ENCODE measurements around the gene SURF1.
"Not testable (repeated sequence)": the region's sequence is repeated elsewhere in the genome, so short reads cannot be mapped to it uniquely, and the experiment has no call there.

Gene SURF1

GRCh38 chr9:133382507-133383141 is 26.3 kb upstream of the SURF1 start:
- DNase-seq = no peak

DNA sequence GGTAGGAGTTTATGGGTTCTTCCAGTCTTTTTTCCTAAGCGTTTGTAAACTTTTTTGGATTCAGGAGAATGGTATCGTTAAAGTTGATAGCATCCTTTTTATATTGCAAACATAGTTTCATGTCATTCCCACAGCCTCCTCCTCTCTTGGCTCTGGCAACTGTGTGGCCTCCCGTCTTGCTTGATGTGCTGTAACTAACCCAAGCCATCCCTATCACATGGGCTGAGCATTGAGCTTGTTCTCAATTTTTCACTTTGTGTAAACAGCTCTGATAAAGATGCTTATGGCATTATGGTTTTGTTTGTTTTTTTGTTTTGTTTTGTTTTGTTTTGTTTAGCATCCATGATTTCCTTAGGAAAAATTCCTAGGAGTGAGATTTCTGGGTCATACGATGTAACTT is 24.4 kb upstream of the SURF1 start:
- no peak for DNase-seq

- no peak for DNase-seq
Measured at GRCh38 chr9:133379153-133380086, 23.1 kb upstream of the SURF1 start.

DNA sequence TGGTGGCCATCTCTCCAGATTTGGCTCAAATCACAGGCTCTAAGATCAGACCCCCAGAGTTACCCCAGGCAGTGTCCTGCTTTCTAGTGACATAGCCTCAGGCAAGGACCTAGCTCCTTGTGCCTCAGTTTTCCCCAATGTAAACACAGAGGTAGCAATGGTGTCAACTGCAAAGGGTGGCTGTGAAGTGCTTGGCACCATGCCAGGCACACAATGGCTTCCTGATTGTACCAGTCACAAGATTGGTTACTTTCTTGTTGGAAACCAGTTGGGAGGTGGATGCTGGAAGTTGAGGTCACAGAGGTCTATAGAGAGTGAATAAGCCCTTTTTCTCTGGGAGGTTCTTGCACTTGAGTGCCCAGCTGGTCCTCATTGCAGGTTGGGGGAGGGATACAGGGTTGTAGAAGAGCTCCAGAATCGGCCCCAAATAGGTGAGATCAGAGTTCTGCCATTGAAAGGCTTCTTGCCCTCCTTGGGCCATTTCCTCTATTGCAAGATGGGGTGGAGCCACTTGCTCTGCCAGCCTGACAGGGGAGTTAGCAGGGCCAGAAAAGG is 22.2 kb upstream of the SURF1 start:
- no peak for DNase-seq

DNA sequence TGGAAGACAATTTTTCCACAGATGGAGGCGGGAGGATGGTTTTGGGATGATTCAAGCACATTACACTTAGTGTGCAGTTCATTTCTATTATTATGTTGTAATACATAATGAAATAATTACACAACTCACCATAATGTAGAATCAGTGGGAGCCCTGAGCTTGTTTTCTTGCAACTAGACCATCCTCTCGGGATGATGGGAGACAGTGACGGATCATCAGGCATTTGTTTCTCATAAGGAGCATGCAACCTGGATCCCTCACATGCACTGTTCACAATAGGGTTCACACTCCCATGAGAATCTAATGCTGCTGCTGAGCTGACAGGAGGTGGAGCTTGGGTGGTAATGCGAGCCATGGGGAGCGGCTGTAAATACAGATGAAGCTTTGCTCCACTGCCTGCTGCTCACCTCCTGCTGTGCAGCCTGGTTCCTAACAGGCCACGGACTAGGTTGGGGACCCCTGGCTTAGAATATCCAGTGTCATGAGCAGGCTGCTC is 21.5 kb upstream of the SURF1 start:
- DNase-seq = no peak

DNA sequence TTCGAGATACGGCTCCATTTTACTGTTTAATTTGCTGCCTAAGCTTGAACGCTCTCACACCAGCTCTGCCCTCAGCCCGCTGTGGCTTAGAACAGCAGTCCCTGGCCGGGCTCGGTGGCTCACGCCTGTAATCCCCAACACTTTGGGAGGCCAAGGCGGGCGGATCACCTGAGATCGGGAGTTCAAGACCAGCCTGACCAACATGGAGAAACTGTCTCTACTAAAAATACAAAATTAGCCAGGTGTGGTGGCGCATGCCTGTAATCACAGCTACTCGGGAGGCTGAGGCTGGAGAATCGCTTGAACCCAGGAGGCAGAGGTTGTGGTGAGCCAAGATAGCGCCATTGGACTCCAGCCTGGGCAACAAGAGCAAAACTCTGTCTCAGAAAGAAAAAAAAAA is 21.0 kb upstream of the SURF1 start:
- DNase-seq = not testable (repeated sequence)

DNA sequence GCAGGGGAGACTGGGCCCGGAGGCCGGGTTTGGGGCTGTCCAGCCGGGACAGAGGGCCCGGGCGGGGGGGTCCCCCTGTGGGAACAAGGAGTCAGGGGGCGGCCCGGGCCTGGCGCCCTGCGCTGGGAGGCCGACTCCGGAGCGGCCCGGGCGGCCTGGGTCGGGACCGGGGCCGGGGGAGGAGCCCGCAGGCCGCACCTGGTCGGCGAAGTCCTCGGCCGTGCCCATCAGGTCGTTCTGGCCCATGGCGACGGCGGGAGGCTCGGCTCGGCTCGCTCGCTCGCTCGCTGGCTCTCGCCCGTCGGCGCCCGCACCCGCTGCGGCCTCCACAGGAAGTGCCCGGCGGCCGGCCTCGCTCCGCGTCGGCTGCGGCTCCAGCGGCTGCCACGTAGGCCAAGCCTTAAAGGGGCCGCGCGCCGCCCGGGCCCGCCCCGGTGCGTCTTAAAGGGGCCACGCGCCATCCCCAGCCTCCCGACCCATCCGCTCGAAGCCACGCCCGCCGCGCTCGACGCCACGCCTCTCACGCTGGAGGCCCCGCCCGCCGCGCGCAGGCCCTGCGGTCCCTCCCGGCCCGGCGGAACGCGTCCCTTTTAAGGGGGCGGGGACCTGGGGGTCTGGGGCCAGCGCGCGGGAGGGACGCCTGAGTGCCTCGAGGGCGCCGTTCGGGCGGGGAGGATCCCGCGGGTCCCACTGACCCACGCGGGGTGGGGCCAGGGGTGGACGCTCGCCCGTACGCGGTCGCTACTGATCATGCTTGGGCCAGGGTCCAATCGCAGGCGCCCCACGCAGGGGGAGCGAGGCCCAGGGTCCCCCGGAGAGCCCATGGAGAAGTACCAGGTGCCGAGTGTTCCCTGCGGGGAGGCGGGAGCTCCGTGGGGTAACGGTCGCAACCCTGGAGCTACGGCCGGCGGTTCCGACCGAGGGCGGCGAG is 19.7 kb upstream of the SURF1 start, which contains the start of the genes STKLD1 and SURF4:
STKLD1 (plus strand) TSS at position 643 of the 931 bp plus-strand sequence; CDS start at position 751, 108 bp downstream.
SURF4 (minus strand) TSS at position 337 of the 931 bp plus-strand sequence; CDS start at position 246, 91 bp downstream.
- DNase-seq = peak; percentile 87

DNA sequence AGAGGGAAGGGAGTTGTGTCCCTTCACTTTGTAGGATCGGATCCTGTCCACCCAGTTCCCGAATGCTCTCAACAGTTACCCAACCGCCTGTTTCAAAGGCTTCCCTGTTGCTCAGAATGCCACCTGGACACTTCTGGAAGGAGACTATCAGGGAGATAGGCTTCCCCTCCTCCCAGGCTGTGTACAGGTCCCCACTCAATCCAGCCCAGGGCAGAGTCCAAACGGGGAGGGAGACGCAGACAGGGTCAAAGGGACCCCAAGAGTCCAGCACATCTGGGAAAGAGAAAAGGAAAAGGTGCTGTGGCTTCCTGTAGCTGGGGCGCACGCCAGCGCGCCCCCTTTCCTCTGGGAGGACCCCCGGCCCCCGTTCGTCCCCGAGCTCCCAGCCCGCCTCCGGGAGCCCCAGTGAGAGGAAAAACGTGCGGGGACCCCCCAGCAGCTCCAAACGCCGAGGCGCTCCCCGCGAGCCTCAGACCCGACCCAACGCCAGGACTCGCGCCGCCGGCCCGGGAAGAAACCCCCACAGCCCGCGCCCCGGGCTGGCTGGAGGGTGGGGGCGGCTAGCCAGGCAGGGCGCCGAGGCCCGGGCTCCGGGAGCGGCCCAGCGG is 18.9 kb upstream of the SURF1 start:
- DNase-seq = no peak

DNA sequence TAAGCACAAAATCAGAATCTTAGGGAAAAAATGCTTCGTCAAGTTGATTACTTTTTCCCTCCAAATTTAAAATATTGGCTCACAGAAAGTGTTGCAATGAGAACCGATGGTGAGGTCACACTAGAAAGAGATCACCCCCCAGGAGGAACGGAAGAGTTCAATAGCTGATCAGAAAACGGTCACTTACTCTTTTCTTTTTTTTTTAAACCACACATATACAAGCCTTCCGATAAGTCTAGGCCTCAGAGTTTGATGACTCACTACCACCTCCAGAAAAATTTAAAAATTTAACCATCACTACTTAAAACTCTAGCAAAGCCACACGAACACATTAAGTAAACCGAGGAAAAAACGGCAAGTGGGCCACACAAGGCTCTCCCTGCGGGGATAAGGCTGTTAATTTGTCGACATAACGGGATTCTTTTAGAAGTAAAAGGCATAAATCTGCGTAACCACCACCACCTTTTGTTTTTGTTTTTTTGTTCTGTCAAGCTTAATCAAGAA is 18.4 kb upstream of the SURF1 start:
- DNase-seq = no peak

- no peak for DNase-seq
Measured at GRCh38 chr9:133372144-133372543, 15.9 kb upstream of the SURF1 start.

DNA sequence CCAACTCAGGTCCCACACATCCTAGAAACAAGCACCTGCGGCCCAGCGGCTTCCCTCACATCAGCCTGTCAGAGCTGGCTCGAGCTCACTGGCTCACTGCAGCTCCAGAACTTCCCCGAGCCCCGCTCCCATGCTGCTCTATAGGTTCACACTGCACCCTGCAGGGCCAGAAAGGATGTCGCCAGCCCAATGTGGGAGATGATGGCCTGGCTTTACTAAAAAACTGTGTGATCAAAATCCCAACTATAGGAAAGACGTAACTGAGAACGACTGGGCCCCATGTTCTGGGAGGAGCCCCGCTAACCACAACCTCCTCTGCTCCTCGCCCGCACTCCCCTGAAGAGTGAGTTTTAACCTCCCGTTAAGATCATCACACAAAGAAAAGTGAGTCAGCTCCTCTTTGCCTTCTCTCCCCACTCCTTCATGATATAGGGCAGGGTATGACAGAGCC is 15.0 kb upstream of the SURF1 start:
- no peak for DNase-seq

GRCh38 chr9:133370685-133371084 is 14.4 kb upstream of the SURF1 start:
- DNase-seq = no peak

GRCh38 chr9:133369933-133370332 is 13.6 kb upstream of the SURF1 start:
- no peak for DNase-seq

DNA sequence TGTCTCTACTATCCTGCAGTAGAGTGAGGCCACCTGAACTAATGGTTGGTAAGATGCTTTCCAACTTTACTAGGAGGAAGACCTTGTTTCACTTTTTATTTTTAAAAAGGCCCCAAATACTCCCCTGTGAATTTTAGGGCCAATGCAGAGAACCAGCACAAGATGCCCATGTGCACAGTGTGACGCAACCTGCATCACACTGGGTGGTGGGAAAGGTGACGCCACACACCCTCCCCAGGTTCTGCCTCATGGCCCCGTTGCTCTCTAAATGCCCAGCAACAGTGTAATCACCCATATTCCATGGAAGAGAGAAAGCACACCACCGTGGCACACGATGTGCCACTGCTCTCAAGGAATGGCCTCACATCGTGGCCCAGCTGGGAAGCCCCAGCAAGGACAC is 13.1 kb upstream of the SURF1 start:
- DNase-seq = no peak

GRCh38 chr9:133368249-133368881 is 12.1 kb upstream of the SURF1 start:
- no peak for DNase-seq

DNA sequence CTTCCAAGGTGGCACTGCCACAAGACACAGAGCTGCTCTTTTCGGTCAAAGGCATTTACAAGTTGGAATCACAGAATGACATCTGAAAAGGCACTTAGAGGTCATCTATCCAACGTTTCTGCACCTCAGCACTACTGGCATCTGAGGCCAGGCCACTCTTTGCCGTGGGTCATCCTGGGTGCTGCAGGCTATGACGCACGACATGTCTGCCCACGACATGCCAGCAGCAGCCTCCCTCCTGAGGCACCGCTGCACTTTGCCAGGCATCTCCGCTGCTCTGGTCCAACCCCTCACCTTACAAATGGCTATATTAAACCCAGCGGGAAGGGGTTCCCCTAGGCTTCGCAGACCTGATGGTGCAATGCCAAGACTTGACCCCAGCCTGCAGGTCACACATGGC is 11.5 kb upstream of the SURF1 start:
- DNase-seq = no peak

DNA sequence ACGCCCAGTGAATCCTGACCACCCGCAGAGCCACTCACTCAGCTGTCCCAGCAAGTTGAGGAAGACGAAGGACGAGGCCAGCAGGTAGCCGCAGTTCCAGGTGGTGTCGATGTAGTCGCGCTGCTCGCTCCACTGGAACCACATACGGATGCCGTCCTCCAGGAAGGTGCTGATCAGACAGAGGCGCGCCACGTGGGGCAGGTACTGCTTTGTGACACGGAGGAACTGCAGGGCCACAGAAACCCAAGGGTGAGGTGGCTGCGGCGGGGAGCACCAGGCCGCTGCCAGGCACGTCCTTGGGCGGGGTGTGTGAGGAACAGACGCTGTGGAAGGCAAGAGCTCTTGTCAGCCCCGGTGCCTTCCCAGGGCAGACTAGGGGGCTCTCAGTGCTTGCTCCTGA is 10.9 kb upstream of the SURF1 start:
- DNase-seq = no peak

DNA sequence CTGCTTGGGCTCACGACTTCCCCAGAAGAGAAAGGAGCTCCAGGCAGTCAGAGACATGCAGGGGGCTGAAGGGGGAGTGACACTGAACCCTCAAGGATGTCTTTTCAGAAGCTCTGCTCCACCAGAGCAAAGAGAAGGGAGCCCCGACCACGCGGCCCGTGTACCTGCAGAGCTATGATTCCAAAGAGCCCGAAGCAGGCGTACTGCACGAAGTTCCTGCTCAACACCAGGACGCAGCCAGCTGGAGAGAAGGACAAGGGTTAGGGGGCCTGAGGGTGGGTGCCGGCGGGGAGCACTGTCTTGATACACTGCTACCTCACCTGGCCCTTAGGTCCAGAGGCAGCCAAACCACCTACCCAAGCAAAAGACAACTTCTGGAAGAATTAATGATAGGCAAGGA is 10.1 kb upstream of the SURF1 start:
- no peak for DNase-seq

GRCh38 chr9:133362359-133363044 is 6.2 kb upstream of the SURF1 start:
- no peak for DNase-seq

DNA sequence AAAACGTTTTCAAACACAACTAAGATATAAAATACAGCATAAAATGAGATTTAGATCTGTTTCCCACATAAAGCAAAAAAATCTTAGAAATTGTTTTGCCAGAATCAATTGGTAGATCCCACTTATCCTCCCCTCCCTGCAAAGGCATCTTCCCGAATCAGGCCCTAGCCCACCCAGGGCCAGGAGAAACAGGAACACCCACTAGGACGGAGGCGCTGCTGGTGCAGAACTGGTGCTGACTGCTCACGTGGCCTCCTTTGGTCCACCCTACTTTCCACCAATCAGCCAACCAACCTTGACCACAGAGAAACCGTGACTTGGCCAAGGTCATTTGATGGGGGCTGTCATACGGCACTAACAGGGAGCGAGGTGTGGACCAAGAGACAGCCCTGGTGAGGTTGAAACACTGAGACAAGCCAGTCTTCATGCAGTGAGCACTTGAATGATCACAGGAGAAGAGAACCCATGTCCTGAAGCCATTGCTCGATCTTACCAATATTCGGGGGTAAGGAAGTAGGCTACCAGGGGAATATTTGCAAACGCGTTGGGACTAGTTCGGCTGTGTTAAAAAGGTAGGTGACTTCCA is 5.3 kb upstream of the SURF1 start:
- DNase-seq = no peak
